ENCODE results near the gene VSIG2. TPM values are rescaled to one million over a fixed set of nuclear protein-coding genes. Genes with fewer than 3 reads are reported as not detected.

The VSIG2 gene
- total RNA-seq, 6 donors from 2014 or later = 32.5 to 55.3 (median 40.2) TPM

DNA sequence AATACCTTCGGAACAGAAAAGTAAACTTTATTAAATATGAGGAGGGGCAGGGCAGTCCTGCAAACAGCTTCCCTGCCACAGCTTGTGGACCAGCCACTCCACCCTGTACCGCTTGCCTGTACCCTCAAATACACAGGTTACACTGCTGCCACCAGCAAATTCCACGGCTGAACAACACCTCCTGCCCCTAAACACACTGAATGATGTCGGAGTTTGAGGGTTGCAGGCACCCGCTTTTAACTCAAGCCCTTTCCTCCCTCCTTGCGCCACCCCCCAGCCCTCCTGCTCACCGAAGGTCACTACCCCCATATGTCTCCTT, 4.0 kb downstream of the VSIG2 start:
- no peaks in the 10 kb centered on the region for H3K27me3 ChIP-seq
- WGBS, 2 donors = 60 to 74% methylated on average over 7 of the region's 7 CpGs
- H3K36me3 ChIP-seq = peaks cover 0 to 24% (median 2%) of the 10 kb centered on the region in 4 donors
- peak overlapping the region; percentile 80 to 85 (median 82) for H3K27ac ChIP-seq
- TF ChIP-seq EP300 (IDR thresholded peaks at IDR 0.05) = no peak
- no peak for TF ChIP-seq POLR2AphosphoS5 (IDR thresholded peaks at IDR 0.05)
- peak in 1 of 4 donors; percentile 54 for TF ChIP-seq POLR2A (IDR thresholded peaks at IDR 0.05)
- no peak for TF ChIP-seq CTCF (IDR thresholded peaks at IDR 0.05)
- ATAC-seq (ENCODE audit: low FRiP score in 2 of 2) = no peak
- DNase-seq = no peak
- H3K4me1 ChIP-seq = peaks cover 53 to 67% (median 61%) of the 10 kb centered on the region in 4 donors
- no peak overlapping the region for H3K4me3 ChIP-seq
- no peaks in the 10 kb centered on the region for H3K9me3 ChIP-seq

DNA sequence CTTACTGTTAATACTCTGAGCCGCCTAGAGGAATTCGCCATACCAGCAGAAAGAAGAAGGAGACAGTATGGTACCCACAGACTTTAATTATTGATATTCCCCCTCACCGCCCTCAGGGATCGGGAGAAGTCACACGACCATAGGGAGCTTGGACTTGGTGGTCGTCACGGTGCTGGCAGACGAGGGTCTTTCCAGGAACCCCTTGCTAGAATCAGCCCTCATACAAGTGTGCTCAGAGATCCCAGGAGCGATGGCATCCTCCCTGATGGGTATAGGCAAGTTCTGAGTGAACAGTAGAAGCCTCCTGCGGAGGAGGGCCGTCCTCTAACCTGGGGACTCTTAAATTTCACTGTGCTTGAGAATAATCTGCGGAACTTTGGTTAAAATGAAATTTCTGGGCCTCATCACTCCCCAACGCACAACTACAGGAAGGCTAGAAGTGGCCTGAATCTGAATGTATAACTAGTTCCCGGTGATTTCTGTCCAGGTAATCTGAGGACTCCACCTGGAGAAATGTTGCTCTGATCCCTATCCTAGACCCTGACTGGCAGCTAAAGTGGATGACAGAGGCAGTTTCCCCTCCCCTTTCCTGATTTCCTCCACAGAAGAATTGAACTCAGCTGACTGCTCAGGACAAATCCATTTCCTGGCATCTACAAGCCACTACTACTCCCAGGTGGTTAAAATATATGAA, 4.5 kb downstream of the VSIG2 start:
- TF ChIP-seq EP300 (IDR thresholded peaks at IDR 0.05) = no peak
- TF ChIP-seq CTCF (IDR thresholded peaks at IDR 0.05) = no peak
- TF ChIP-seq POLR2AphosphoS5 (IDR thresholded peaks at IDR 0.05) = no peak
- no peak for TF ChIP-seq POLR2A (IDR thresholded peaks at IDR 0.05)
- Histone ChIP-seq H3K36me3 (peaks cover 0 to 19% (median 2%) of the 10 kb centered on the region in 4 donors), H3K4me1 (peaks cover 48 to 62% (median 56%) of the 10 kb centered on the region in 4 donors), H3K27me3 (no peaks in the 10 kb centered on the region), H3K4me3 (peak overlapping the region in 1 of 4 donors; percentile 51), H3K9me3 (no peaks in the 10 kb centered on the region), H3K27ac (peak overlapping the region; percentile 80 to 85 (median 82))
- ATAC-seq (ENCODE audit: low FRiP score in 2 of 2) (no peak), DNase-seq (no peak)
- WGBS, 2 donors = 67 to 72% methylated on average over 14 of the region's 14 CpGs

DNA sequence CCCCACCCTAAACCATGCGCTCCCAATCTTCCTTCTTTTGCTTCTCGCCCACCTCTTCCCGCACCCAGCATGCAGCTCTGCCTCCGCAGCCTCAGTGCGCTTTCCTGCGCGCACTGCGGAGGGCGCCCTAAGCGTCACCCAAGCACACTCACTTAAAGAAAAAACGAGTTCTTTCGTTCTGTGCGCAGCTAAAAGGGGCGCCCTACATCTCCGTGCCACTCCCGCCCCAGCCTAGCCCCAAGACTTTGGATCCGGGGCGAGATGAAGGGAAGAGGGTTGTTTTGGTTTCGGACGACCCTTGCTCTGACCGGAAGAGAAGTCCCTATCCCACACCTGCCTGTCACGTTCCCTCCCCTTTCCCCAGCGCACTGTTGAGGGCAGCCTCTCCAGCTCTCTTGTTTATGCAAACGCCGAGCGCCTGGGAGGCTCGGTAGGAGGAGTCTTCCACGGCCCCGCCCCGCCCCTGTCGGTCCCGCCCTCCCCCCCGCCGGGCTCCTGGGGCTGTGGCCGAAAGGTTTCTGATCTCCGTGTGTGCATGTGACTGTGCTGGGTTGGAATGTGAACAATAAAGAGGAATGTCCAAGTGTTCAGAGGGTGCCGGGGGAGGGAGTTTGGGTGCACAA, 5.3 kb downstream of the VSIG2 start:
- H3K4me3 ChIP-seq = peak overlapping the region in 3 of 4 donors; percentile 45 to 67 (median 51)
- DNase-seq (peak; percentile 92 to 94), ATAC-seq (ENCODE audit: low FRiP score in 2 of 2) (peak; percentile 87 to 93)
- peak in 3 of 4 donors; percentile 46 to 84 (median 81) for TF ChIP-seq POLR2A (IDR thresholded peaks at IDR 0.05)
- peak; percentile 75 to 89 for TF ChIP-seq POLR2AphosphoS5 (IDR thresholded peaks at IDR 0.05)
- TF ChIP-seq EP300 (IDR thresholded peaks at IDR 0.05) = no peak
- peak; percentile 25 to 66 (median 56) for TF ChIP-seq CTCF (IDR thresholded peaks at IDR 0.05)
- peak overlapping the region; percentile 80 to 85 (median 82) for H3K27ac ChIP-seq
- peaks cover 41 to 55% (median 51%) of the 10 kb centered on the region in 4 donors for H3K4me1 ChIP-seq
- H3K27me3 ChIP-seq = no peaks in the 10 kb centered on the region
- peaks cover 0 to 11% (median under 1%) of the 10 kb centered on the region in 4 donors for H3K36me3 ChIP-seq
- WGBS, 2 donors = 1 to 3% methylated on average over 32 to 35 of the region's 37 CpGs
- H3K9me3 ChIP-seq = no peaks in the 10 kb centered on the region

GRCh38 chr11:124745835-124746620, 6.0 kb downstream of the VSIG2 start:
- H3K9me3 ChIP-seq = no peaks in the 10 kb centered on the region
- peaks cover 0 to 6% (median 0%) of the 10 kb centered on the region in 4 donors for H3K36me3 ChIP-seq
- H3K4me3 ChIP-seq = peak overlapping the region in 3 of 4 donors; percentile 45 to 67 (median 51)
- DNase-seq = peak in 1 of 2 donors; percentile 65
- ATAC-seq (ENCODE audit: low FRiP score in 2 of 2) = peak in 1 of 2 donors; percentile 23
- WGBS, 2 donors = 24 to 26% methylated on average over 22 to 38 of the region's 41 CpGs
- H3K4me1 ChIP-seq = peaks cover 42 to 57% (median 49%) of the 10 kb centered on the region in 4 donors
- H3K27me3 ChIP-seq = no peaks in the 10 kb centered on the region
- TF ChIP-seq CTCF (IDR thresholded peaks at IDR 0.05) = peak in 4 of 6 experiments; percentile 8 to 21 (median 11)
- no peak for TF ChIP-seq POLR2A (IDR thresholded peaks at IDR 0.05)
- H3K27ac ChIP-seq = peak overlapping the region; percentile 70 to 85 (median 82)

All from upper lobe of left lung (tissue), 6 donors.